Endometrium (tissue), 2 donors: ENCODE data around the gene CYRIA.

Experiments
- FAIRE-seq: peaks from 2 replicates; lab custom pipeline; 2012; peaks lifted over from hg19 to GRCh38; lab: Jason Lieb, UNC
- donor health status: control.
- donor health status: control.

CYRIA gene

DNA sequence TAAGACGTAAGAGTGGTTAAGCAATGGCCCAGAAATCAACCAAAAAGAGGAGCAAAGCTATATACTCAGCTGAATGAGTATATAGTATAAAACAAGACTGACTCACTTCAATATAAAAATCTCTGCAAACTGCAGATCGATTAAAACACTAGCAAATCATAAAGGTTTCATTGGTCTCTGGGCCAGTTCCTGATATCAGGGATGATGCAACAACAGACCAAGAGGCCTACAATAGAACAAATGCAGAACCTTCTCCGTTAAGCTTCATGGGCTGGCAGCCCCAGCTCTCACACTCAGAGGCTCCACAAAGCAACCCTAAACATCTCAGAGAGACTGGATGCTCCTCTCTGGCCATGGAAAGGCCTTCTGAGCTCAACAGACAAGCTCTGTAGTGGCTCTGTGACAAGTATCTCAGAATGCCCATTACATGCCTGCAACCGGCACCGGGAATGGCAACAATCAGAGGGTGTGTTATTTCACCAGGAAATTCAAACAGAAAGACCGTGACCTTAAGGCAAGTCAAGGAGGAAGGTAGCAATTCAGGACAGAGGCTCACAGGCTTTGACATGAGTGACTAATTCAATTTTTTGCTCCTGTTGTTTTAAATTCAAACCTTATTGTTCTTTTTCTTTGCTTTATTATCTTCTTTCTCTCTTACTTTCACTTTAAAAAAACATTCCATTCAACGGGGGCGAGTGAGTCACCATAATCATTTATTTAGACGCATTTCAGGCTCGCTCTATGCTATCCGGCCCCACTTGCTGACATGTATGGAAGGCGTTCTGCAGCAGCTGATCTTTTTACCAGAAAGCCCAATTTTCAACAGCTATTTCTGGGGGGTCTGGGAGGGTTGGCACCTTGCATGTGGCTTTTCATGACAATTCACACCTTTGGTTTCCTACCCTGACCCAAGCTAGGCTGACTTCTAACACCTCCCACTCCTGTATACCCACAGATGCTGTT, 15.1 kb downstream of the CYRIA start:
- FAIRE-seq: no peak

GRCh38 chr2:16649353-16650286, 16.0 kb downstream of the CYRIA start:
- no peak for FAIRE-seq

DNA sequence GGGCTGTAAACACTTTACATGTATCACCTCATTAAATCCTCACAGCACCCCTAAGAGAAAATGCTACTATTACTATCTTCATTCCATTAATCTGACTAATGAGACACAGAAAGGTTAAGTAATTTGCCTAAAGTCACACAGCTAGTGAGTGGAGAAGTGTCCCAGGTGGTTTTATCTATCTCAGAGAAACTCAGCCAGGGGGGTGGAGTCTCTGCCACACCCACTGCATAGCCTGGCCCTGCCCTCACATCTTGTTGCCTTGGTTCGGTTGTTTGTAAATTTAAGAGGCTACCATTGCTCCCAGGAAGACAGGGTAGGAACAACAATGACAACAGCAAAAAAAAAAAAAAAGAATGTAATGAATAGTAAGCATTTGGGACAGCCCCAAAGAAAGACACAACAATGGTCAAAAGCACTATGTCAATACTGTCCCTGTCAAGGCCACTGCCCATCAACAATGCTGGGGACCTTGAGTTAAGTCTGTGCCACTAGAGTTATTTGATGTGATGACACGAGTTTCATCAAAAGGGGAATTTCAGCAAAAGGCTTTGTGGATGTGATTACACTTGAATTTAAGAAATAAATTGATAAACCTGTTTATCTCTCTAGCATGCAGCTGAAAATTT, 17.5 kb downstream of the CYRIA start:
- no peak for FAIRE-seq

GRCh38 chr2:16645775-16646559, 19.7 kb downstream of the CYRIA start:
- FAIRE-seq: no peak

- no peak for FAIRE-seq
These were observed 20.5 kb downstream of the CYRIA start for GRCh38 chr2:16645088-16645487.

DNA sequence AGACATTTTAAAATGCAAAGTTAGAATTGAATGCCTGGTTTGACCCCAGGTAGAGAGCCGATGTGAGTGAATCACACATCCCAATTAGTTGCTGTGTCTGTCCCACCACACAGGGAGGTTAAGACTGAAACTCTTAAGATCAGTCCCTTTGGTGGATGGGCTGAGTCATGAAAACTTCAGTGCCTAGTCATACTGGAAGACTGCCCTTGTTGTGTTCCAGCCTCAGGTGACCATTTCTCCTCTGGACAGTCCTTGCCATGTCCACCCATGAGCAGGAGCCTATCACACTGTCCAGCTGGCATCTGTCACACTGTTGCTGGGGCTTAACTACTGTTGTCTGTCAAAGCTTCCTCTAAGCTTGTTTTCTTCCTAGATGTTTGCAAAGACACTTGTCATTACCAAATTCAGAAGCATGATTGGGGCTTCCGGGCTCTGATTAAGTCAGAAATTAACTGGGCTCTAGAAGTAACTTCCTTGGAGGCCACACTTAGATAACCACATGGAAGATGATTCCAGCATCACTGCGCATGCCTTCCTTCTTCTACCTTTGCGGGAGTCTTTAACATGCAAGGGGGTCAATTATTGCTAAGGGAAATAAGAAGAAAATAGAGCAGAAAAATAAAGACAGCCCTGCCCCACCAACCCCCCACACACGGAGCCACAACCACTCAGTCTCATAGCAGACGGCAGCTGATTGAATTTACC, 21.3 kb downstream of the CYRIA start:
- FAIRE-seq: no peak

GRCh38 chr2:16643099-16643498, 22.5 kb downstream of the CYRIA start:
- FAIRE-seq: no peak

GRCh38 chr2:16642088-16642487, 23.5 kb downstream of the CYRIA start:
- no peak for FAIRE-seq

- no peak for FAIRE-seq
These were observed 24.1 kb downstream of the CYRIA start for GRCh38 chr2:16641509-16641908.

GRCh38 chr2:16640867-16641266, 24.8 kb downstream of the CYRIA start:
- FAIRE-seq: no peak

GRCh38 chr2:16640001-16640700, 25.5 kb downstream of the CYRIA start:
- no peak for FAIRE-seq

DNA sequence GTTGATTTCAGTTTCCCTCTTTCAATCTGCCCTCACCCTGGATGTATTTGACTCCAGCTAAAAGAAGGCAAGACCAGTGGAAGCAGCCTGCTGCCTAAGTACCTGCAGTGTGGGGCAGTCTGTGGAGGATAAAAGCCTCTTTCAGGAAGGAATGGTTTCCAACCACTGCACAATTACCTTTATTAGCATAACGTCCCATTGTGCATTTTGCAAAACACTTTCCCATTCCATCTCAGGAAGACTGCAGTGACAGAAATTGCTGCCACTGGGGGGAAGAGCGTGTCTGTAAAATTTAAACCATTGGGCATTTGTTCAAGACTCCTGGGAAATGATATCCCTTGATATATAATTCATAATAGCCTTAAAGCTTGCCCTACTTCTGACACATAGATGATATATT, 26.2 kb downstream of the CYRIA start:
- FAIRE-seq: no peak

DNA sequence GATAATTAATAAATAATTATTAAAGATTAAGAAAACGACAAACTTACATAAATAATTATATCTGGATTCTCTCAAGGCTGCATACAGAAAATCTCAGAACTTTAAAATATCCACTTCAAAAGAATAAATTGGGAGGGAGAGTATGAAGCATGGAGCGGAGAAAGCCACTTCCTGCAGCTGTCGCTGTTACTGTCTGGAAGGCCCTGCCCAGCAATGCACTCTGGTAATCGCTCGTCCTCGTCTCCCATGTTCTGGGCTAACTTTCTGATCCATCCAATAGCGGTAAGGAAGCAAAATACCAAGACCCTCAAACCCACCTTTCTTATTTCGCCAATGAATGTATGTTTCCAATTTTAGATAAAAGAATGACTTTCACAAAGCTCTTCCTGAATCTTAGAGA, 26.7 kb downstream of the CYRIA start:
- no peak for FAIRE-seq

DNA sequence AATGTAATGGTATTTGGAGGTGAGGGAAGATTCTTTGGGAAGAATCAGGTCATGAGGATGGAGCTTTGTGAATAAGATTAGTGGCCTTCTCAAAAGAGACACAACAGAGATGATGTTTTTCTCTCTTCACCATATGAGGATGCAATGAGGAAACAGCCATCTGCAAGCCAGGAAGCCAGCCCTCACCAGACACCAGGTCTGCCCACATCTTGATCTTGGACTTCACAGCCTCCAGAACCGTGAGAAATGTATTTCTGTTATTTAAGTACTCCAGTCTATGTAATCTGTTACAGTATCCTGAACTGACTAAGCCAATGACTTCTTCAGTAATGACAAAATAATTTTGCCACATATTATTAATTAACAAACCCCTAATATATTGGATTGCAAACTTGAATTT, 28.3 kb downstream of the CYRIA start:
- FAIRE-seq: no peak

- FAIRE-seq: no peak
These were observed 29.6 kb downstream of the CYRIA start for GRCh38 chr2:16635791-16636699.

DNA sequence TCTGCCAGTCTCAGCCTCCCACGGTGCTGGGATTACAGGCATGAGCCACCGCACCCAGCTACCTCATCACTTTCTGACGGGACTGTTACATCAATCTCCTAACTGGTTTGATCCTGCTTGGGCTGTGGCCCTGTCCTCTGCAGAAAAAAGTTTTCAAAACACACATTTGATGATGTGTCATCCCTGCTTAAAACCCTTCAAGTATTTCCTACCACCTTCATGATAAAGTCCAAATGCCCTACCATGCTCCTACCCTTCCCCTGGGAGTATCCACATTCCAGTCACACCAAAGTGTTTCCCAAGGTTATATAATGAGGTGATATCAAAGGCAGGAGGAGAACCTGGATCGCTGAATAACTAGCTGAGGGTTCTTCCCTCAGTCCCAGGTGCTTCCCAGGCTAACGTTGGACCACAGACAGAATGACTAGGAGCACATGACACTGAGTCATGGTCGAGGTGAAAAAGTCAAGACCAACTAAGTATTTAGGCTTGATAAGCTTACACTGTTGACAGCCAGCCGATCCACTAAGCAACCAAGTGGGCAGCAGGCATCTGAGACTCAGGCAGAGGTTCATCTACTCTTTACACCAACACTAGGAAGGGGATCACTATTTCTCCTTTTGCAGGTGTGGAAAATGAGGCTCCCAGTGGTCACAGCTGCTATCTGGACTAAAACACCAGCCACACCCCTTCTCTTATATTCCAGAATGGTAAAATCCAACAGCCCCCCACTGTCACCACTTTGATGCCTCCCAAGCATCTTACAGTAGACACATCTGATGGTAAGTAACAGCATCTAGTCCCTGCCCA, 31.8 kb downstream of the CYRIA start:
- FAIRE-seq: no peak

- FAIRE-seq: no peak
These were observed 33.0 kb downstream of the CYRIA start for GRCh38 chr2:16632598-16632997.

DNA sequence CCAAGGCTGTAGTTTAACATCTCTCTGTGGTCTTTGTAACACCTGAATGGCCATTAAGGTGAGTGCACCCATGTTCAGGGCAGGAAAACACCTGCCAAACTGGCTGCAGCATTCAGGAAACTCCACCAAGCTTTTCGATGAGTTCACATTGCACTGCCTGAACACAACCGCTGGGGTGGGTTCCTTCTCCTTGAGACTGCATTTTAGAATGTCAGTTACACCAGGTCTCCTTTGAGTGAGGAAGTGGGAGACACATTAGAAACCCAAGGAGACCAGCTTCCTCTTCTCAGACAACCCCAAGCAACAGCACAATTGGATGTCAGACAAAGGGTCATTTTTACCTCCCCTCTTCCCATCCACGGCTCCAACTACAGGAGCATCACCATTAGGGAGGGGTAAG, 35.2 kb downstream of the CYRIA start:
- no peak for FAIRE-seq
